ENCODE results near the gene METAP1. TPM values are rescaled to one million over a fixed set of nuclear protein-coding genes. Genes with fewer than 3 reads are reported as not detected.
"Not testable (repeated sequence)": the region's sequence is repeated elsewhere in the genome, so short reads cannot be mapped to it uniquely, and the experiment has no call there.

Gene METAP1
- total RNA-seq, 3 donors from 2014 or later = 53.7 to 70.1 (median 55.0) TPM

DNA sequence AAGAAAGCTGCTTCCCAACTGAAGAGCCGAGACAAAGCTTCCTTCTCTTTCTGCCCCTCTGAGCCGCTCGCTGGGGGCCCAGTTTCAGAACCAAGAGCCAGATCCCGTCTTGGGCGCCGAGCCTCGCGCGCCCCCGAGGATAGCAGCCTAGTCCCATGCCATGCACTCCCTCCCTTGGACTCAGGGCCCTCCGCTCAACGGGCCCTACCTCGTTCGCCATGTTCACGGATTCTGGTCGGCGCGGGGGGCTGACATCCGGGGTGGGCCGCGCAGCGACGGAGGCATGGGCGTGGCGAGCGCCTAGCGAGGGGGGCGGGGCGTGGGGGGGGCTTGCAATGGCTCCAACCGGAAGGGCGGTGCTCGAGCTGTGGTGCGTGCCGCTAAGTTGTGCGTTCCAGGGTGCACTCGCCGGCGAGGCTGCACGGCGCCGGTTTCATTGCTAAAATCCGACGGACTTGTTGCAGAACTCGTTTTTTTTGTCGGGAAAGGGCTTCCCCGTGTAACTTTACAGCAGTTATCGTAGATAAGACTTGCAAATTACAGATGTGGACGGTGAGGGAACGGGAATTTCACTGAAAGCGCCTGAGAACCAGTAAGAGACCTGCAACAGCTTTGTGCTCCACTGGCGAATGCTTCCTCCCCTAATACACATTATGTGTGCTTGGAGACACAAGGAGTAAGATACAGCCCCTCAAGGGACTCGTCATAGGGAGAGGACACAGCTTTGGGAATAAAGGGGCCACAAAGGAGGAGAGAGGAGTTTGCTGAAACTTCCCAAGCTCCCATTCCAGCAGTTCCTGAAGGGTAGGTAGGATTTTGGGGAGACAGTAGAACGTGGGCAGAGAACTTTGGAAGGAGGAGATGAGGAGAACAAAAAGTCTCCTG, 93.2 kb downstream of the METAP1 start, which contains the start of gene ADH5:
ADH5 (minus strand) TSS at position 308 of the 885 bp plus-strand sequence; CDS start at position 220, 88 bp downstream.
- TF ChIP-seq CTCF (IDR thresholded peaks at IDR 0.05) = no peak

GRCh38 chr4:99090481-99091215, 95.1 kb downstream of the METAP1 start:
- intact Hi-C loops (cut with DNase I, micrococcal nuclease) = no loop called here
- ATAC-seq (no peak), DNase-seq (no peak)
- Histone ChIP-seq H3K4me3 (no peak overlapping the region), H3K9me3 (no peaks in the 10 kb centered on the region), H3K4me1 (ENCODE audit: low read depth) (peaks cover 10% of the 10 kb centered on the region), H3K36me3 (ENCODE audit: low read depth) (no peaks in the 10 kb centered on the region)
- no peak for TF ChIP-seq CTCF (IDR thresholded peaks at IDR 0.05)

More for the DNA sequence above, 93.2 kb downstream of the METAP1 start, which contains the start of gene ADH5:
- Histone ChIP-seq H3K9me3 (no peaks in the 10 kb centered on the region), H3K36me3 (ENCODE audit: low read depth) (no peaks in the 10 kb centered on the region), H3K4me3 (peak within 1 kb of the TSS; percentile 63), H3K4me1 (ENCODE audit: low read depth) (peaks cover 12% of the 10 kb centered on the region)
- intact Hi-C loops (cut with DNase I, micrococcal nuclease) = no loop called here
- peak; percentile 95 for ATAC-seq
- peak; percentile 92 to 94 (median 93) for DNase-seq

- no peak for TF ChIP-seq CTCF (IDR thresholded peaks at IDR 0.05)
- intact Hi-C loops (cut with DNase I, micrococcal nuclease) = no loop called here
- H3K4me3 ChIP-seq = no peak overlapping the region
- no peaks in the 10 kb centered on the region for H3K36me3 ChIP-seq (ENCODE audit: low read depth)
- peaks cover 7% of the 10 kb centered on the region for H3K4me1 ChIP-seq (ENCODE audit: low read depth)
- ATAC-seq (no peak), DNase-seq (no peak)
- H3K9me3 ChIP-seq = no peaks in the 10 kb centered on the region
Measured at GRCh38 chr4:99091216-99091575, 95.7 kb downstream of the METAP1 start.

GRCh38 chr4:99091841-99092240, 96.3 kb downstream of the METAP1 start:
- H3K36me3 ChIP-seq (ENCODE audit: low read depth); DNase-seq; intact Hi-C loops (cut with DNase I, micrococcal nuclease); H3K9me3 ChIP-seq; H3K4me1 ChIP-seq (ENCODE audit: low read depth); ATAC-seq; H3K4me3 ChIP-seq: not testable (repeated sequence)

DNA sequence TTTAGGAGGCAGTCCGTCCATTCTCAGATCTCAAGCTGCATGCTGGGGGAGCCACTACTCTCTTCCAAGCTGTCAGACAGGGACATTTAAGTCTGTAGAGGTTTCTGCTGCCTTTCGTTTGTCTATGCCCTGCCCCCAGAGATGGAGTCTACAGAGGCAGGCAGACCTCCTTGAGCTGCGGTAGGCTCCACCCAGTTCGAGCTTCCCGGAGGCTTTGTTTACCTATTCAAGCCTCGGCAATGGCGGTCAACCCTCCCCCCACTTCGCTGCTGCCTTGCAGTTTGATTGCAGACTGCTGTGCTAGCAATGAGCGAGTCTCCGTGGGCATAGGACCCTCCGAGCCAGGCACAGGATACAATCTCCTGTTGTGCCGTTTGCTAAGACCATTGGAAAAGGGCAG, 103.8 kb downstream of the METAP1 start:
- intact Hi-C loops (cut with DNase I, micrococcal nuclease) = no loop called here
- DNase-seq = no peak
- TF ChIP-seq CTCF (IDR thresholded peaks at IDR 0.05) = no peak

GRCh38 chr4:99099814-99100213, 104.3 kb downstream of the METAP1 start:
- H3K4me1 ChIP-seq (ENCODE audit: low read depth); H3K9me3 ChIP-seq; H3K4me3 ChIP-seq; intact Hi-C loops (cut with DNase I, micrococcal nuclease); DNase-seq; ATAC-seq; H3K36me3 ChIP-seq (ENCODE audit: low read depth): not testable (repeated sequence)

More for the DNA sequence above, 103.8 kb downstream of the METAP1 start:
- Histone ChIP-seq H3K9me3 (no peaks in the 10 kb centered on the region), H3K4me3 (no peak overlapping the region), H3K4me1 (ENCODE audit: low read depth) (no peaks in the 10 kb centered on the region), H3K36me3 (ENCODE audit: low read depth) (no peaks in the 10 kb centered on the region)
- no peak for ATAC-seq

All from mucosa of descending colon (tissue), 3 donors.